Parathyroid adenoma (tissue), 2 donors: ENCODE measurements around the gene RTN4.

ENCODE experiments used
- H2AFZ ChIP-seq: fragments of 300-600 bp; sonication (generic); one replicate; pipeline ENCODE4 v1.7.0; 2017; ENCODE audit warnings: antibody characterized with exemption, mild to moderate bottlenecking
- H3K27ac ChIP-seq: fragments of 300-600 bp; sonication (generic); one replicate; pipeline ENCODE4 v1.7.0; 2017
- H3K27me3 ChIP-seq: fragments of 300-600 bp; sonication (generic); one replicate; pipeline ENCODE4 v1.7.0; 2017; ENCODE audit warnings: low read length; ENCODE audit not compliant: control insufficient read depth, insufficient read depth
- H3K36me3 ChIP-seq: fragments of 300-600 bp; sonication (generic); one replicate; pipeline ENCODE4 v1.7.0; 2017; ENCODE audit warnings: low read length; ENCODE audit not compliant: control insufficient read depth, insufficient read depth
- H3K4me1 ChIP-seq: fragments of 300-600 bp; sonication (generic); one replicate; pipeline ENCODE4 v1.7.0; 2017; ENCODE audit warnings: control low read depth
- H3K4me2 ChIP-seq: fragments of 300-600 bp; sonication (generic); one replicate; pipeline ENCODE4 v1.7.0; 2017; ENCODE audit warnings: low read length
- H3K4me3 ChIP-seq: fragments of 300-600 bp; sonication (generic); one replicate; pipeline ENCODE4 v1.7.0; 2017; ENCODE audit warnings: low read depth, low read length
- H3K79me2 ChIP-seq: fragments of 300-600 bp; sonication (generic); one replicate; pipeline ENCODE4 v1.7.0; 2017; ENCODE audit warnings: control low read depth
- H3K9ac ChIP-seq: fragments of 300-600 bp; sonication (generic); one replicate; pipeline ENCODE4 v1.7.0; 2017; ENCODE audit warnings: mild to moderate bottlenecking
- H3K9me3 ChIP-seq: fragments of 300-600 bp; sonication (generic); one replicate; pipeline ENCODE4 v1.7.0; 2017; ENCODE audit warnings: low read length; ENCODE audit not compliant: control insufficient read depth
- TF ChIP-seq, protein P1 (sequence below): fragments of 300-600 bp; sonication (generic); IDR thresholded peaks from one replicate; pipeline ENCODE4 v1.7.0; 2017; ENCODE audit warnings: antibody characterized with exemption, mild to moderate bottlenecking
- donor health status: primary hyperparathyroidism.

RTN4 gene

GRCh38 chr2:54949431-54949830 is 100.8 kb downstream of the RTN4 start:
- no peaks in the 10 kb centered on the region for H3K27me3 ChIP-seq
- no peak overlapping the region for H2AFZ ChIP-seq
- H3K4me2 ChIP-seq = no peak overlapping the region
- no peaks in the 10 kb centered on the region for H3K79me2 ChIP-seq
- no peak overlapping the region for H3K27ac ChIP-seq
- H3K4me3 ChIP-seq = no peak overlapping the region
- H3K9ac ChIP-seq = no peak overlapping the region
- TF ChIP-seq, protein P1, sequence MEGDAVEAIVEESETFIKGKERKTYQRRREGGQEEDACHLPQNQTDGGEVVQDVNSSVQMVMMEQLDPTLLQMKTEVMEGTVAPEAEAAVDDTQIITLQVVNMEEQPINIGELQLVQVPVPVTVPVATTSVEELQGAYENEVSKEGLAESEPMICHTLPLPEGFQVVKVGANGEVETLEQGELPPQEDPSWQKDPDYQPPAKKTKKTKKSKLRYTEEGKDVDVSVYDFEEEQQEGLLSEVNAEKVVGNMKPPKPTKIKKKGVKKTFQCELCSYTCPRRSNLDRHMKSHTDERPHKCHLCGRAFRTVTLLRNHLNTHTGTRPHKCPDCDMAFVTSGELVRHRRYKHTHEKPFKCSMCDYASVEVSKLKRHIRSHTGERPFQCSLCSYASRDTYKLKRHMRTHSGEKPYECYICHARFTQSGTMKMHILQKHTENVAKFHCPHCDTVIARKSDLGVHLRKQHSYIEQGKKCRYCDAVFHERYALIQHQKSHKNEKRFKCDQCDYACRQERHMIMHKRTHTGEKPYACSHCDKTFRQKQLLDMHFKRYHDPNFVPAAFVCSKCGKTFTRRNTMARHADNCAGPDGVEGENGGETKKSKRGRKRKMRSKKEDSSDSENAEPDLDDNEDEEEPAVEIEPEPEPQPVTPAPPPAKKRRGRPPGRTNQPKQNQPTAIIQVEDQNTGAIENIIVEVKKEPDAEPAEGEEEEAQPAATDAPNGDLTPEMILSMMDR = no peak
- no peaks in the 10 kb centered on the region for H3K9me3 ChIP-seq
- no peaks in the 10 kb centered on the region for H3K36me3 ChIP-seq
- H3K4me1 ChIP-seq = no peaks in the 10 kb centered on the region

- no peaks in the 10 kb centered on the region for H3K4me1 ChIP-seq
- no peak overlapping the region for H3K4me3 ChIP-seq
- H3K36me3 ChIP-seq = no peaks in the 10 kb centered on the region
- H3K4me2 ChIP-seq = no peak overlapping the region
- H3K27me3 ChIP-seq = no peaks in the 10 kb centered on the region
- H2AFZ ChIP-seq = no peak overlapping the region
- TF ChIP-seq, protein P1 = no peak
- H3K27ac ChIP-seq = no peak overlapping the region
- no peaks in the 10 kb centered on the region for H3K79me2 ChIP-seq
- no peaks in the 10 kb centered on the region for H3K9me3 ChIP-seq
- H3K9ac ChIP-seq = no peak overlapping the region
Observed at GRCh38 chr2:54948120-54948519, 102.1 kb downstream of the RTN4 start.

DNA sequence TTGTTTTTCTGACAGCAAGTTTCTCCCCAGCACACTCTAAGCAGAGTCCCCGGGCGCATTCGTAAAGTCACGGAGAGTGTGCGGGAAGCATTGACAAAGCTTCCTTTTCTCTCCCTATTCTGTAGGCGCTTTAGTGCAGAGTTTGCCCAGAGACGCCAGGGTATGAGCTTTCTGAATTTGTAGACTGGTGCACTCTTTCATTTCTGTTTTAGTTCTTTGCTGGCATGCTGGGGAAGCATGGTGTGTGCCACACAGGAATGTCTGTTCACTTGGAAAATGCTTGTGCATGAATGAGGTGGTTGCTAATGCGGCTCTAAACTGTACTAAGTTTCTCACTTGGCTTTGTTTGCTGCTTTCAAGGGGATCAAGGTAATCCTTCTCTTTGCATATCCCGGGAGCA is 102.6 kb downstream of the RTN4 start:
- no peak overlapping the region for H3K4me3 ChIP-seq
- H3K4me2 ChIP-seq = no peak overlapping the region
- H3K9me3 ChIP-seq = no peaks in the 10 kb centered on the region
- TF ChIP-seq, protein P1 = no peak
- H3K79me2 ChIP-seq = no peaks in the 10 kb centered on the region
- H3K36me3 ChIP-seq = no peaks in the 10 kb centered on the region
- H3K27ac ChIP-seq = no peak overlapping the region
- H3K4me1 ChIP-seq = no peaks in the 10 kb centered on the region
- no peak overlapping the region for H2AFZ ChIP-seq
- H3K27me3 ChIP-seq = no peaks in the 10 kb centered on the region
- H3K9ac ChIP-seq = no peak overlapping the region

DNA sequence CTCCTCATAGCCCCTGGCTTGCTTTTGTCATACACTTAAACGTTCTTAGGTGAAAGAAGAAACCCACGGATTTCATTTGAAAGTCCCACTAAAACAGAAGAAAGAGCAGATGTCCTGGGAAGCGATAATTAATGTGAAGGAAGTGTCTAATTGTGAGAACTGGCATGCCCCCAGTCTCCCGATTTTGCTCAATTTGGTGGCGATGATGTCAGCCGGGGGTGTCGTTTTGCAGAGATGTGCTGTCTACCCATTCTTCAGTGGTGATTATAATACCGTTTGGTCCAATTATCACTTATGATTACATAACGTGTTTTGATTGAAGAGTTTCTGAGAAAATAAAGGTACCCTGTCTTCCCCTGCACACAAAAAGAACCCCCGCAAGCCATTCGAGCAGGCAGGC is 103.1 kb downstream of the RTN4 start:
- Histone ChIP-seq H2AFZ (no peak overlapping the region), H3K4me3 (no peak overlapping the region), H3K27ac (no peak overlapping the region), H3K36me3 (no peaks in the 10 kb centered on the region), H3K9ac (no peak overlapping the region), H3K27me3 (no peaks in the 10 kb centered on the region), H3K9me3 (no peaks in the 10 kb centered on the region), H3K4me2 (no peak overlapping the region), H3K79me2 (no peaks in the 10 kb centered on the region), H3K4me1 (no peaks in the 10 kb centered on the region)
- TF ChIP-seq, protein P1 = no peak

DNA sequence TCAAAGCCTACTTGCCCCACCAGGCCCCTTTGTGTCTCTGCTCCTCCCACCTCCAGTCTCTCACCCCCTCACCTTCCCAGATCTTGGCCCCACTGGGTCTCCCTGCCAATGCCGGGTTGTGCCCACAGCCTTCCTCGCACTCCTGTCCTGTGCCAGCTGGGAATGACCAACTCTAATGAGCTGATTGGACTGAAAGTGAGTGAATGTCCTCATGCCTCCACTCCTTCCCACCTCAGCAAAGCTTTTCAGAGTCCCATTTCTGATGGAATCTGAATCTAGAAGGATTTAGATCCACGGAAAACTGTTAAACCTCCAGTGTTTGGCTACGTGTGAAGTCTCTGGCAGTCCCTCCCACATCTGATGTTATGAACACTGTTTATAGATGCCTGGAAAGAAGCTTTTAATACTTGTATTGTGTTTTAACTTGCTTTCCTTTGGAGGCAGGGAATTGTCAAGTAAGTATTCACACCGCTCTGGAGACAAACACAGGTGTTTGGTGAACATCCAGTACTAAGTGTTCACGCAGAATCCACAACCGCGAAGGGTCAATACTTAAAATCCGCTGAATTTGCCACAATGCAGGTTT is 103.9 kb downstream of the RTN4 start:
- Histone ChIP-seq H3K27me3 (no peaks in the 10 kb centered on the region), H3K9me3 (no peaks in the 10 kb centered on the region), H3K4me3 (no peak overlapping the region), H3K27ac (no peak overlapping the region), H3K4me2 (no peak overlapping the region), H3K4me1 (no peaks in the 10 kb centered on the region), H3K79me2 (no peaks in the 10 kb centered on the region), H3K36me3 (no peaks in the 10 kb centered on the region), H2AFZ (no peak overlapping the region), H3K9ac (no peak overlapping the region)
- TF ChIP-seq, protein P1 = no peak
